Astrocyte (in vitro differentiated cells and primary cell): ENCODE measurements around the gene CCNL2. TPM values are rescaled to one million over a fixed set of nuclear protein-coding genes. Genes with fewer than 3 reads are reported as not detected.
"Not testable (repeated sequence)": the region's sequence is repeated elsewhere in the genome, so short reads cannot be mapped to it uniquely, and the experiment has no call there.

Source experiments
- DNase-seq: peaks from one replicate; pipeline ENCODE4 v3.0.0-alpha.2; 2010; ENCODE audit warnings: low read depth
- FAIRE-seq: peaks from 2 replicates; lab custom pipeline; 2011; peaks lifted over from hg19 to GRCh38; lab: Jason Lieb, UNC
- H2AFZ ChIP-seq: 2 replicates; pipeline ENCODE4 v1.6.0; 2012; ENCODE audit warnings: low read depth, low read length, inconsistent platforms
- H3K27ac ChIP-seq: 2 replicates; pipeline ENCODE4 v1.5.1; 2011; ENCODE audit warnings: low read depth, low read length, inconsistent platforms
- H3K27me3 ChIP-seq: 2 replicates; pipeline ENCODE4 v1.6.0; 2011; ENCODE audit warnings: low read length, inconsistent platforms; ENCODE audit not compliant: insufficient read depth
- H3K36me3 ChIP-seq: 2 replicates; pipeline ENCODE4 v1.5.1; 2011; ENCODE audit warnings: low read length, inconsistent platforms; ENCODE audit not compliant: insufficient read depth
- H3K4me1 ChIP-seq: 2 replicates; pipeline ENCODE4 v1.5.1; 2011; ENCODE audit warnings: low read length, inconsistent platforms; ENCODE audit not compliant: insufficient read depth
- H3K4me2 ChIP-seq: 2 replicates; pipeline ENCODE4 v1.6.0; 2012; ENCODE audit warnings: low read length, inconsistent platforms
- H3K4me3 ChIP-seq: 2 replicates; pipeline ENCODE4 v1.5.1; 2011; ENCODE audit warnings: low read depth, mild to moderate bottlenecking, low read length, inconsistent platforms; ENCODE audit not compliant: insufficient read depth
- H3K79me2 ChIP-seq: 2 replicates; pipeline ENCODE4 v1.6.0; 2012; ENCODE audit warnings: mild to moderate bottlenecking, low read length, inconsistent platforms; ENCODE audit not compliant: insufficient read depth
- H3K9ac ChIP-seq: 2 replicates; pipeline ENCODE4 v1.6.0; 2012; ENCODE audit warnings: mild to moderate bottlenecking, low read length, inconsistent platforms
- H3K9me3 ChIP-seq: 2 replicates; pipeline ENCODE4 v1.5.1; 2012; ENCODE audit warnings: low read depth, mild to moderate bottlenecking, low read length, inconsistent platforms; ENCODE audit not compliant: insufficient read depth
- H4K20me1 ChIP-seq: 2 replicates; pipeline ENCODE4 v1.6.0; 2012; ENCODE audit warnings: low read length, inconsistent platforms; ENCODE audit not compliant: insufficient read depth
- H3K27ac Mint-ChIP-seq: one replicate; pipeline ENCODE4 v1.8.0; 2021; ENCODE audit warnings: mild to moderate bottlenecking, mixed read lengths; ENCODE audit not compliant: unreplicated experiment
- H3K27me3 Mint-ChIP-seq: one replicate; pipeline ENCODE4 v1.8.0; 2021; ENCODE audit warnings: low read depth, mixed read lengths; ENCODE audit not compliant: unreplicated experiment
- H3K36me3 Mint-ChIP-seq: one replicate; pipeline ENCODE4 v1.8.0; 2021; ENCODE audit warnings: low read depth, mixed read lengths; ENCODE audit not compliant: unreplicated experiment
- H3K4me1 Mint-ChIP-seq: one replicate; pipeline ENCODE4 v1.8.0; 2021; ENCODE audit warnings: low read depth, mixed read lengths; ENCODE audit not compliant: unreplicated experiment
- H3K4me3 Mint-ChIP-seq: one replicate; pipeline ENCODE4 v1.8.0; 2021; ENCODE audit warnings: mild to moderate bottlenecking, moderate library complexity, mixed read lengths; ENCODE audit not compliant: unreplicated experiment
- H3K9me3 Mint-ChIP-seq: one replicate; pipeline ENCODE4 v1.8.0; 2021; ENCODE audit warnings: mild to moderate bottlenecking, mixed read lengths; ENCODE audit not compliant: unreplicated experiment
- CTCF ChIP-seq: IDR thresholded peaks from 2 replicates; pipeline ENCODE4 v1.5.1; 2011; ENCODE audit warnings: low read depth, mild to moderate bottlenecking, inconsistent platforms, low read length, moderate library complexity; ENCODE audit not compliant: insufficient read depth
- EZH2 ChIP-seq: IDR thresholded peaks from 2 replicates; pipeline ENCODE4 v1.6.1; 2012; ENCODE audit warnings: mild to moderate bottlenecking, low read length, inconsistent platforms; ENCODE audit not compliant: insufficient read depth
- total RNA-seq: library from RNA; stranded (reverse); gene quantifications from 2 replicates; pipeline ENCODE4 v1.2.1, GENCODE V29; 2021

The CCNL2 gene
- total RNA-seq, 1 donor from 2014 or later, result 194 TPM

GRCh38 chr1:1387098-1388077 is 11.7 kb downstream of the CCNL2 start:
- peaks cover 18% of the 10 kb centered on the region for H3K36me3 Mint-ChIP-seq
- no peak overlapping the region for H3K9ac ChIP-seq
- H3K79me2 ChIP-seq, result peaks cover 41% of the 10 kb centered on the region
- no peaks in the 10 kb centered on the region for H3K27me3 ChIP-seq
- peaks cover 50% of the 10 kb centered on the region for H4K20me1 ChIP-seq
- H3K4me2 ChIP-seq, result no peak overlapping the region
- H3K27ac Mint-ChIP-seq, result no peak overlapping the region
- DNase-seq (no peak), FAIRE-seq (no peak)
- H3K4me3 Mint-ChIP-seq, result no peak overlapping the region
- no peaks in the 10 kb centered on the region for H3K9me3 Mint-ChIP-seq
- no peak overlapping the region for H3K27ac ChIP-seq
- no peaks in the 10 kb centered on the region for H3K4me1 Mint-ChIP-seq
- no peaks in the 10 kb centered on the region for H3K4me1 ChIP-seq
- H2AFZ ChIP-seq, result no peak overlapping the region
- no peak overlapping the region for H3K4me3 ChIP-seq
- TF ChIP-seq EZH2, result no peak
- TF ChIP-seq CTCF, result no peak
- no peaks in the 10 kb centered on the region for H3K27me3 Mint-ChIP-seq
- H3K9me3 ChIP-seq, result no peaks in the 10 kb centered on the region
- H3K36me3 ChIP-seq, result peaks cover 50% of the 10 kb centered on the region

- Mint-ChIP-seq H3K36me3 (peaks cover 17% of the 10 kb centered on the region), H3K4me1 (no peaks in the 10 kb centered on the region), H3K4me3 (no peak overlapping the region), H3K9me3 (no peaks in the 10 kb centered on the region), H3K27ac (peak overlapping the region; percentile 41), H3K27me3 (no peaks in the 10 kb centered on the region)
- peaks cover 35% of the 10 kb centered on the region for H3K36me3 ChIP-seq
- no peak overlapping the region for H3K4me2 ChIP-seq
- no peak overlapping the region for H3K9ac ChIP-seq
- no peak for TF ChIP-seq EZH2
- DNase-seq (no peak), FAIRE-seq (no peak)
- peaks cover 35% of the 10 kb centered on the region for H3K79me2 ChIP-seq
- H4K20me1 ChIP-seq, result peaks cover 45% of the 10 kb centered on the region
- H3K4me3 ChIP-seq, result no peak overlapping the region
- H2AFZ ChIP-seq, result no peak overlapping the region
- no peak overlapping the region for H3K27ac ChIP-seq
- H3K27me3 ChIP-seq, result no peaks in the 10 kb centered on the region
- no peaks in the 10 kb centered on the region for H3K9me3 ChIP-seq
- H3K4me1 ChIP-seq, result no peaks in the 10 kb centered on the region
Measured at GRCh38 chr1:1385931-1386330, 13.2 kb downstream of the CCNL2 start.

GRCh38 chr1:1385339-1385738 is 13.8 kb downstream of the CCNL2 start:
- not testable (repeated sequence) for H3K9me3 Mint-ChIP-seq

More at GRCh38 chr1:1385339-1385738, 13.8 kb downstream of the CCNL2 start:
- not testable (repeated sequence) for H3K9me3 ChIP-seq, H3K4me3 ChIP-seq, DNase-seq, H3K4me1 ChIP-seq, H3K27me3 ChIP-seq, FAIRE-seq, H3K27ac ChIP-seq, H3K9ac ChIP-seq, H3K4me1 Mint-ChIP-seq, H3K4me3 Mint-ChIP-seq, H2AFZ ChIP-seq, H3K4me2 ChIP-seq, H3K27me3 Mint-ChIP-seq, H3K27ac Mint-ChIP-seq
- Histone ChIP-seq H3K79me2 (peaks cover 32% of the 10 kb centered on the region), H3K36me3 (peaks cover 30% of the 10 kb centered on the region), H4K20me1 (peaks cover 41% of the 10 kb centered on the region)
- H3K36me3 Mint-ChIP-seq, result peaks cover 17% of the 10 kb centered on the region
